Panc1 (cell line): ENCODE data around the gene RUNX3. TPM values are rescaled to one million over a fixed set of nuclear protein-coding genes. Genes with fewer than 3 reads are reported as not detected.

ENCODE experiments used
- ATAC-seq: fragments of 200-7000 bp; cut with Tn5 transposase; 2 replicates; pipeline ENCODE4 v1.9.1; 2020; ENCODE audit warnings: mild to moderate bottlenecking, moderate library complexity
- BruUV-seq: library from RNA; stranded (reverse); fragments of 400-500 nt; replicated peaks from 2 replicates; lab custom pipeline; 2021; lab: Mats Ljungman, UMichigan
- CTCF ChIA-PET: fragments of 300-600 bp; sonication (Branson Sonifier 250); formaldehyde crosslinking; loops from one replicate; lab custom pipeline; 2022; ENCODE audit warnings: antibody characterized with exemption; lab: Charles Lee
- POLR2A ChIA-PET: fragments of 300-600 bp; sonication (Branson Sonifier 250); formaldehyde crosslinking; loops from one replicate; lab custom pipeline; 2022; ENCODE audit warnings: antibody characterized with exemption; lab: Charles Lee
- DNase-seq: peaks from one replicate; pipeline ENCODE4 v3.0.0-alpha.2; 2010; ENCODE audit warnings: low read depth, low spot score
- H3K27ac ChIP-seq: 2 replicates; pipeline ENCODE4 v1.5.1; 2011; ENCODE audit warnings: mild to moderate bottlenecking, low read length, inconsistent platforms
- H3K27me3 ChIP-seq: fragments of 200-500 bp; sonication (Bioruptor generic); 2 replicates; pipeline ENCODE4 v1.6.0; 2014; ENCODE audit warnings: low read length, inconsistent platforms; ENCODE audit not compliant: control insufficient read depth, insufficient read depth
- H3K36me3 ChIP-seq: fragments of 200-500 bp; sonication (Bioruptor generic); 2 replicates; pipeline ENCODE4 v1.5.1; 2014; ENCODE audit warnings: inconsistent platforms, mild to moderate bottlenecking, low read length, moderate library complexity; ENCODE audit not compliant: control insufficient read depth, insufficient read depth
- H3K4me1 ChIP-seq: 2 replicates; pipeline ENCODE4 v1.5.1; 2011; ENCODE audit warnings: inconsistent platforms, mild to moderate bottlenecking, low read length, moderate library complexity; ENCODE audit not compliant: control insufficient read depth, insufficient read depth
- H3K4me3 ChIP-seq, 2 experiments: 2 replicates each; pipeline ENCODE4 v1.5.1; 2011 to 2012; ENCODE audit warnings: low read depth in 2 of 2, low read length in 2 of 2, mild to moderate bottlenecking in 2 of 2, inconsistent platforms in 1 of 2, moderate library complexity in 1 of 2
- H3K9me3 ChIP-seq: fragments of 200-500 bp; sonication (Bioruptor generic); 2 replicates; pipeline ENCODE4 v1.5.1; 2014; ENCODE audit warnings: low read depth, mild to moderate bottlenecking, inconsistent platforms, low read length, moderate library complexity; ENCODE audit not compliant: control insufficient read depth, insufficient read depth
- POLR2AphosphoS5 ChIP-seq: IDR thresholded peaks from 2 replicates; pipeline ENCODE4 v1.6.1; 2012; ENCODE audit warnings: mild to moderate bottlenecking, low read depth, low read length, moderate library complexity
- REST ChIP-seq, 2 experiments: IDR thresholded peaks; 2 replicates each; pipeline ENCODE4 v1.6.1; 2011 to 2012; ENCODE audit warnings: low read depth in 2 of 2, control low read depth in 1 of 2, low read length in 1 of 2, mild to moderate bottlenecking in 1 of 2, moderate library complexity in 1 of 2; ENCODE audit not compliant: insufficient read depth in 1 of 2
- SIN3A ChIP-seq: IDR thresholded peaks from 2 replicates; pipeline ENCODE4 v1.6.1; 2012; ENCODE audit warnings: low read depth, mild to moderate bottlenecking, low read length, moderate library complexity, borderline replicate concordance; ENCODE audit not compliant: insufficient read depth
- TCF7L2 ChIP-seq: IDR thresholded peaks from 2 replicates; pipeline ENCODE4 v1.6.1; 2011; ENCODE audit warnings: mild to moderate bottlenecking, low read depth, low read length, inconsistent platforms
- in situ Hi-C: cut with HindIII; loops from 2 replicates; pipeline ENCODE4 v1.10.0; 2016; ENCODE audit warnings: low sequenced_read_pairs, low pct_unique_long_range_greater_than_20kb
- intact Hi-C: fragments of 100-400 bp; cut with micrococcal nuclease; formaldehyde crosslinking; loops from one replicate; pipeline ENCODE4 v1.10.0; 2022; ENCODE audit not compliant: unreplicated experiment
- total RNA-seq: library from RNA; stranded (reverse); gene quantifications from one replicate; pipeline ENCODE4 v1.2.1, GENCODE V29; 2021; ENCODE audit not compliant: unreplicated experiment
- TF ChIP-seq, protein P1 (sequence below): fragments of 450-650 bp; IDR thresholded peaks from 2 replicates; pipeline ENCODE4 v1.5.1; 2017; ENCODE audit warnings: mild to moderate bottlenecking

The RUNX3 gene
- total RNA-seq, 1 experiment from 2014 or later, result 0.10 TPM

GRCh38 chr1:24903011-24903461, 27.0 kb downstream of the RUNX3 start:
- H3K36me3 ChIP-seq, result no peaks in the 10 kb centered on the region
- no peak overlapping the region for H3K27ac ChIP-seq
- H3K9me3 ChIP-seq, result no peaks in the 10 kb centered on the region
- TF ChIP-seq REST (IDR thresholded peaks at IDR 0.05; ENCODE audit: insufficient read depth in 1 of 2, low read depth in 2 of 2, low read length in 1 of 2) (no peak), SIN3A (no peak), POLR2AphosphoS5 (no peak)
- TF ChIP-seq, protein P1, sequence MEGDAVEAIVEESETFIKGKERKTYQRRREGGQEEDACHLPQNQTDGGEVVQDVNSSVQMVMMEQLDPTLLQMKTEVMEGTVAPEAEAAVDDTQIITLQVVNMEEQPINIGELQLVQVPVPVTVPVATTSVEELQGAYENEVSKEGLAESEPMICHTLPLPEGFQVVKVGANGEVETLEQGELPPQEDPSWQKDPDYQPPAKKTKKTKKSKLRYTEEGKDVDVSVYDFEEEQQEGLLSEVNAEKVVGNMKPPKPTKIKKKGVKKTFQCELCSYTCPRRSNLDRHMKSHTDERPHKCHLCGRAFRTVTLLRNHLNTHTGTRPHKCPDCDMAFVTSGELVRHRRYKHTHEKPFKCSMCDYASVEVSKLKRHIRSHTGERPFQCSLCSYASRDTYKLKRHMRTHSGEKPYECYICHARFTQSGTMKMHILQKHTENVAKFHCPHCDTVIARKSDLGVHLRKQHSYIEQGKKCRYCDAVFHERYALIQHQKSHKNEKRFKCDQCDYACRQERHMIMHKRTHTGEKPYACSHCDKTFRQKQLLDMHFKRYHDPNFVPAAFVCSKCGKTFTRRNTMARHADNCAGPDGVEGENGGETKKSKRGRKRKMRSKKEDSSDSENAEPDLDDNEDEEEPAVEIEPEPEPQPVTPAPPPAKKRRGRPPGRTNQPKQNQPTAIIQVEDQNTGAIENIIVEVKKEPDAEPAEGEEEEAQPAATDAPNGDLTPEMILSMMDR, result no peak
- ChIA-PET CTCF (no interaction called here), POLR2A (no interaction called here)
- no peaks in the 10 kb centered on the region for H3K27me3 ChIP-seq
- ATAC-seq (no peak), DNase-seq (no peak)
- BruUV-seq, result no TSS peak
- intact Hi-C loops, result no loop called here
- H3K4me3 ChIP-seq, result no peak overlapping the region
- in situ Hi-C loops, result no loop called here
- H3K4me1 ChIP-seq, result no peaks in the 10 kb centered on the region

- ATAC-seq (no peak), DNase-seq (no peak)
- Histone ChIP-seq H3K27ac (no peak overlapping the region), H3K4me1 (no peaks in the 10 kb centered on the region), H3K9me3 (no peaks in the 10 kb centered on the region), H3K36me3 (no peaks in the 10 kb centered on the region), H3K4me3 (no peak overlapping the region), H3K27me3 (no peaks in the 10 kb centered on the region)
- CTCF ChIA-PET, result no interaction called here
- intact Hi-C loops, result no loop called here
- TF ChIP-seq SIN3A (no peak), POLR2AphosphoS5 (no peak), TCF7L2 (no peak), REST (IDR thresholded peaks at IDR 0.05; ENCODE audit: insufficient read depth in 1 of 2, low read depth in 2 of 2, low read length in 1 of 2) (no peak)
- TF ChIP-seq, protein P1, result no peak
- BruUV-seq, result no TSS peak
- in situ Hi-C loops, result no loop called here
- POLR2A ChIA-PET, result no interaction called here
Measured at GRCh38 chr1:24902471-24902891, 27.6 kb downstream of the RUNX3 start.
